SJCRH30 (cell line): ENCODE results near the gene TACC2. TPM values are rescaled to one million over a fixed set of nuclear protein-coding genes. Genes with fewer than 3 reads are reported as not detected.
"Not testable (repeated sequence)": the region's sequence is repeated elsewhere in the genome, so short reads cannot be mapped to it uniquely, and the experiment has no call there.

Experiments
- DNase-seq, 2 experiments: peaks; one replicate each; pipeline ENCODE4 v3.0.0-alpha.2; 2015 to 2020
- H3K27ac ChIP-seq: fragments of 250-450 bp; sonication (Bioruptor Pico); 2 replicates; pipeline ENCODE4 v1.5.1; 2020; ENCODE audit warnings: mild to moderate bottlenecking, moderate library complexity
- H3K27me3 ChIP-seq: fragments of 250-450 bp; sonication (Bioruptor Pico); 2 replicates; pipeline ENCODE4 v1.5.1; 2020; ENCODE audit warnings: mild to moderate bottlenecking, moderate library complexity
- H3K36me3 ChIP-seq: fragments of 250-450 bp; sonication (Bioruptor Pico); 2 replicates; pipeline ENCODE4 v1.5.1; 2020; ENCODE audit warnings: mild to moderate bottlenecking, moderate library complexity
- H3K4me1 ChIP-seq: fragments of 250-450 bp; sonication (Bioruptor Pico); 2 replicates; pipeline ENCODE4 v1.5.1; 2020; ENCODE audit warnings: mild to moderate bottlenecking, moderate library complexity
- H3K4me3 ChIP-seq: fragments of 250-450 bp; sonication (Bioruptor Pico); 2 replicates; pipeline ENCODE4 v1.5.1; 2020; ENCODE audit warnings: mild to moderate bottlenecking, moderate library complexity
- H3K9me3 ChIP-seq: fragments of 250-450 bp; sonication (Bioruptor Pico); replicated peaks from 2 replicates; pipeline ENCODE4 v1.5.1; 2020; ENCODE audit warnings: mild to moderate bottlenecking, moderate library complexity
- total RNA-seq: library from RNA; depleted of rRNA; stranded (reverse); fragments of >200 nt; shearing (Covaris generic); gene quantifications from 2 replicates; pipeline ENCODE4 v1.2.3, GENCODE V29; 2014

The TACC2 gene
- total RNA-seq, 1 experiment from 2014 or later: 30.5 TPM

DNA sequence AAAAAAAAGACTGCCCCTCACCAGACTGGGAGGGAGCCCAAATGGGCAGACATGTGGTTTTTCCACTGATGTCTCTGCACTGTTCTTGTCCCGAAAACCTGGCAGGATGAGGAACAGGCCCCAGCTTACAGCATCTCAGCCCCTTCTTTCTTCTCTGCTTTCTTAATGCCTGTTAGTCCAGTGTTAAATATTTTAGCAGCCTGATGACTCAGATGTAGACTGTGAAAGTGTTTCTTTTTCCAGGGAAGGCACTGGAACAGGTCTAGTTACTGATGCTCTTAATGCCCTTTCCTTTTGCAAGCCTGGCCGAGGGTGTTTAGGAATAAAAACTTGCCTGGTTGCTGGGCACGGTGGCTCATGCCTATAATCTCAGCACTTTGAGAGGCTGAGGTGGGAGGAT, 107.7 kb downstream of the TACC2 start:
- Histone ChIP-seq H3K4me1 (no peaks in the 10 kb centered on the region), H3K36me3 (no peaks in the 10 kb centered on the region), H3K27me3 (no peaks in the 10 kb centered on the region), H3K27ac (no peak overlapping the region), H3K9me3 (no peaks in the 10 kb centered on the region), H3K4me3 (no peak overlapping the region)
- no peak for DNase-seq

DNA sequence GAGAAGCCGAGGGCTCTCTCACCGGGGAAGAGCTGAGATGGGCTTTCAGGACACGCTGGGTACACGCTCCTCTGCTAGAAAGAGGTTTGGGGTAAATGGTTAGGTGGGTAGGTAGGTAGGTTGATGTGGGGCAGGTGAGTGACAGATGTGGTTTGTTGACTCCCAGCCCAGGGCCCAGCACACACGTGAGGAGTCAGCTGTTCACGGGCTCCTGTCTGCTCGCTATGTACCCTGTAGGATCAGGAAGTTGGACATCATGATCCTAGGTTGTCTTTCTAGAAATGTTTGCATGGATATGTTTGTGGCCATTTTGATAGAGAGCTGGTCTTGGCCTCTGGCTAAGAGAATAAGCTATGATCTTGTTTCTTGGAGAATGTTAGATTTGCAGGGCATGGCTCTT, 109.0 kb downstream of the TACC2 start:
- Histone ChIP-seq H3K27ac (no peak overlapping the region), H3K27me3 (no peaks in the 10 kb centered on the region), H3K4me3 (no peak overlapping the region), H3K36me3 (no peaks in the 10 kb centered on the region), H3K9me3 (no peaks in the 10 kb centered on the region), H3K4me1 (no peaks in the 10 kb centered on the region)
- DNase-seq: no peak

DNA sequence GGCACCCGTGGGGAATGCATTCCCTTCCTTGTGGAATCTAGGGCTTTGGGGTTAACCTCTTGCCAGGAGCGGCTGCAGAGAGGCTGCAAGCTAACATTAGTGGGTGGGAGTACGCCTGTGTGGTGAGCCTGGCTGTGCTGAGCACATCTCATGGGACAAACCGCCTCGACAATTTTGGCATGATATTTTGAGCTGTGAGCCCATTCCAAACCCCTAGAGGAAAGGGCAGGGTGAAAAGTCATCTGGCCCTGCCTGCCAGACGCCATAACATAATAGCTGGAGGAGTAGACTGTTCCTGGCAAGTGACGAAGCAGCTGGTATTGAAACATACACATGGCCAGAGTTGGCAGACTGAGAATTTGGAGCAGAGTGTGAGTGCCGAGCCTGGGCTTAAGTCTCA, 110.0 kb downstream of the TACC2 start:
- DNase-seq: no peak
- H3K9me3 ChIP-seq: no peaks in the 10 kb centered on the region
- no peak overlapping the region for H3K4me3 ChIP-seq
- H3K36me3 ChIP-seq: no peaks in the 10 kb centered on the region
- no peaks in the 10 kb centered on the region for H3K4me1 ChIP-seq
- no peak overlapping the region for H3K27ac ChIP-seq
- H3K27me3 ChIP-seq: no peaks in the 10 kb centered on the region

DNA sequence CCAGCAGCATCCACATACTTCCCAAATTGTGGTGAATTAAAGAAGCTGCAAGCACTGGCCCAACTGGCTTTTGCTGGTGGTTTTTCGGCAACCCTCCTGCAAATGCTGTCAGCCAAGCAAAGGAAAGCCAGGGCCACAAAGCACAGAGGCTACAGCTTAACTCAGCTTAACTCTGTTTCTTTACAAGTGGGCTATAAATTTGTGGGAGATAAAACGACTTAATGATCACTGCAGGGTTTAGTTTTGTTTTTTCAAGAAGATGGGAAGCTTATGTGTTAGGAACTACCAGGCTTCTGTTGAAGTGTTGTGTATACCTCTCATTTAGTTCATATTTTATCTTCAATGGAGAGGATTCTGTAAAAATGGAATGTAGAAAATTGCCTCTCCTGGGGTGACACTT, 110.6 kb downstream of the TACC2 start:
- H3K4me1 ChIP-seq: no peaks in the 10 kb centered on the region
- no peak for DNase-seq
- H3K36me3 ChIP-seq: no peaks in the 10 kb centered on the region
- no peak overlapping the region for H3K27ac ChIP-seq
- no peak overlapping the region for H3K4me3 ChIP-seq
- no peaks in the 10 kb centered on the region for H3K9me3 ChIP-seq
- no peaks in the 10 kb centered on the region for H3K27me3 ChIP-seq

DNA sequence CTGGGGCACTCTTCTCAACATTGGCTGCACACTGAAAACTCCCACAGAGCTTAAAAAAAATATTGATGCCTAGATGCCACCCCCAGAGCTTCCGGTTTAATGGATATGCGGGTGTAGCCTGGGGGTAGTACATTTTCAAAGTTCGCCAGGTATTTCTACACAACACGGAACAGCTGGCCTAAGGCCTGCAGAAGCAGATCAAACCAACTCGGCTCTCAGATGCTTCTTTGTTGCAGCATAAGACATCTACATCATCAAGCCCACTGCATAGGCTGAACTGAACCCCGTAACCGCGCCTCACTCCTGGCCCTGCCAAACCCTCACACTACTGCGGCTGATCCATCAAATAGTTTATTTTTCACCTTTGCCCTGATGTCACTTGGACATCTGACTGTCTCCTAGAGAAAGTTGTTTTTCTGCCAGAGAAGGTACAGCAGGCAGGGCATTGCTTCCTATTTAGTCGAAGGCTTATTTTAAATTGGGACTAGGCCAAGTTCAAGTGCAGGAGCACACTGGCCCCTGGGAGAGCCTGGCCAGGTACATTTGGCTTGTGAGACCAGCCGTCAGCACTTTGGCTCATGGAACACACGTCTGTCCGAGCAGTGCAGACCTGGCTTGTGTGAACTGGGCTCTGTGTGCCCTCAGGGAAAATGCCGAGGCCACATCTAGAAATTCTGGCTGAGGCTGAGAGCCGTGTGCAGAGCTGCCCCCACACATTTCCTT, 113.3 kb downstream of the TACC2 start:
- Histone ChIP-seq H3K36me3 (no peaks in the 10 kb centered on the region), H3K27ac (no peak overlapping the region), H3K4me3 (no peak overlapping the region), H3K9me3 (no peaks in the 10 kb centered on the region), H3K4me1 (no peaks in the 10 kb centered on the region), H3K27me3 (no peaks in the 10 kb centered on the region)
- no peak for DNase-seq

DNA sequence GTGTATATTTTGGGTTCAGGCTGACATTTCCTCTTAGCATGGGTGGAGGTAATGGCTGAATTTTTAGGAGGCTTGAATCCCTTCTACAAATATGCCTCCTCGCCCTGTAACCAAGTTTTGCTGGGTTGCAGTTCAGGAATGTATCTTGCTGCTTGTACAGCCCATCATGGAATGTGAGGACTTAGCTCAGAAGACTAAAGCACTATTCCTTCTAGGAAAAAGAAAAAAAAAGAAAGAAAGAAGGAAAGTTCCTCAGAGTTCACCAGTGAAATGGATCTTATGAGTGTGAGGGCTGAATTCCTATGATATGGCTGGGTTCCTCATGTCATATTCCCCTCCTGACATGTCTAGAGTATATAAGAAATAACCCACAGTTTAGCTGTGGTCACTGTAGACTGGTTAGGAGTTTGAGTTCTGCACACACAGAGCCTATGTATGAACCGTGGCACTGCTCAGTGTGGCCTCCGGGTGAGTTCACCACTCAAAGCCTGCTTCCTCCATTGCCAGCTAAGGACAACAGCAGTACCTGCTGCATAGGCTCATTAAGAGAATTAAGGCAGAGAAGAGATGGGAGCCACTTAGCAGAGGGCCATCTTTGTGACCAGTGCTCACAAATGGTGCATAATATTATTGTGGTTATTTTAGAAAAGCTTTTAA, 114.0 kb downstream of the TACC2 start:
- H3K4me1 ChIP-seq: no peaks in the 10 kb centered on the region
- DNase-seq: no peak
- H3K27ac ChIP-seq: no peak overlapping the region
- no peaks in the 10 kb centered on the region for H3K9me3 ChIP-seq
- no peaks in the 10 kb centered on the region for H3K36me3 ChIP-seq
- H3K27me3 ChIP-seq: no peaks in the 10 kb centered on the region
- no peak overlapping the region for H3K4me3 ChIP-seq

DNA sequence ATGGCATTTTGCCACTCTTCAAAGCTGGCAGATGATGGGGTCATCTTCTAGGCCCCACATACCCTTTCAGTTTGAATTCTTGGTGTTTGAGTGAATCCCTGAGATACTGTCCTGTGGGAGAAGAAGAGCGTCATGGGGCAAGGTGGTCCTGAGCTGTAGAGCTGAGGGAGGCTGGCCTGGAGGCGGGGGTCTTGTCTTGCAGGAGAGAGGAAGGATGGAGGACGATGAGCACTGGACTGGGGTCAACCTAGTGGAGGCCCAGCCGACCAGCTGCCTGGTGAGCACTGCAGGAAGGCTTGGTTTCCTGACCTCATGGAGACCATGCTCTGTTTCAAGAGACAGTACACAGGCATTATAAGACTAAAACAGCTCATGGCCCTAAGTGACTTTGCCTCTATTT, 114.6 kb downstream of the TACC2 start:
- Histone ChIP-seq H3K9me3 (no peaks in the 10 kb centered on the region), H3K27ac (no peak overlapping the region), H3K4me1 (no peaks in the 10 kb centered on the region), H3K4me3 (no peak overlapping the region), H3K36me3 (no peaks in the 10 kb centered on the region), H3K27me3 (no peaks in the 10 kb centered on the region)
- DNase-seq: no peak

DNA sequence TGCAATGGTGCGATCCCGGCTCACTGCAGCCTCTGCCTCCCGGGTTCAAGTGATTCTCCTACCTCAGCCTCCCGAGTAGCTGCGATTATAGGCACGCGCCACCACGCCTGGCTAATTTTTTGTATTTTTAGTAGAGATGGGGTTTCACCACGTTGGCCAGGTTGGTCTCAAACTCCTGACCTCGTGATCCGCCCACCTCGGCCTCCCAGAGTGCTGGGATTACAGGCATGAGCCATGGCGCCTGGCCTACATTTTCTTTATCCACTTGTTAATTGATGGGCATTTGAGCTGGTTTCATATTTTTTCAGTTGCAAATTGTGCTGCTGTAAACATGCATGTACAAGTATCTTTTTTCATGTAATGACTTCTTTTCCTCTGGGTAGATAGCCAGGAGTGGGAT, 119.8 kb downstream of the TACC2 start:
- not testable (repeated sequence) for DNase-seq, H3K9me3 ChIP-seq, H3K27ac ChIP-seq, H3K36me3 ChIP-seq, H3K27me3 ChIP-seq, H3K4me3 ChIP-seq, H3K4me1 ChIP-seq

DNA sequence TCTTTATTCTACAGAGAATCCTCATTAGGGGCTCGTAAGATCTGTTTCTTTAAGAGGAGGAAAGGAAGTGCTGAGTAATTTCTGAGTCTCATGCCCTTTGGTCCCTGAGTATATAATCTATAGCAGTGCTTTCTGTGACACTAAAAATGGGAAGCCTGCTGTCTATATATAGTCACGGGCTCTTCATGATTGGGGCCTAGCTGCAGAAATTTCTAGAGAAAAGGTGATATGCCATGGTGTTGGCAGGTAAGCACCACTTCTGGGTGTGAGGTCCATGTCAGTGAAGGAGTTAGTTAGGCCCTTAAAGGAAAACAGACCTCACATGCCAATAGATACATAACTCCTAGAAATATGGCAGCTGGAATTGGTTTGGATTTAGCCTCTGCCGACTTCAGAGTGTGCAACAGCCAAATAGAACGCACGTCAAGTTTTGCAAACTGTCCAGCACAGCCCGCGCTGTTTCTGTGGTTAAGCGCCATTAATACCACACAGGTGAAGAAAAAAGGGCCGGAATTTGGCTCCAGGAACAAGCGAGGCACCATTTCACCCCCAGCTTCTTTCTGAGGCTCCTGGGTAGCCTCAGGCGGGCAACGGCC, 123.2 kb downstream of the TACC2 start:
- Histone ChIP-seq H3K27ac (no peak overlapping the region; the same call in 1 of the 2 replicates), H3K4me1 (peaks cover 23% of the 10 kb centered on the region; the same call in 1 of the 2 replicates), H3K9me3 (no peaks in the 10 kb centered on the region), H3K4me3 (peak overlapping the region; percentile 86), H3K36me3 (no peaks in the 10 kb centered on the region), H3K27me3 (no peaks in the 10 kb centered on the region)
- peak in 1 of 2 experiments; percentile 18 for DNase-seq

DNA sequence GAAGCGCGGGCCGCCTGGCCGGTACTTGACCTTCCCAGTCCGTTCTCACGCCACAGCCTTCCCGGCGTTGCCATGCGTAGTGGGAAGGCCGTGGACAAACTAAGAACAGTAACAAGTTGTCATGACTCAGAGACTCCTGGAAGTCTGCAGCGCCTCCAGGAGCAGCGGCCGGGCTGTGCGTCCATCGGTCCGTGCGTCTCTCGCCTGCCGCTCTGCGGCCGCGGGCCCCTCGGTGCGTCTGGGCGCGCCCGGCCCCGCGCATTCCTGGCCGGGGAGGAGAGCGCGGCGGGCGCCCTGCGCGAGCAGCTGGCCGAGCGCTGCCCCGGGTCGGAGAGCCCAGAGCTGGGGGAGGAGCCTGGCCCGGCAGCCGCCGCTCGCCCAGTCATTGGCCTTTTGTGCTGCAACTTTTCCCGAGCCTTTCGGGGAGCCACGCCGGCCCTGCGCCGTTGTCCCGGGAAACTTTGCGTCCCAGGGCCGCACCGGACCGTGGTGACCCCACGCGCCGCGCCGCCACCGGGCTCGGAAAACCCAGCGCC, 123.7 kb downstream of the TACC2 start:
- peak overlapping the region; percentile 86 for H3K4me3 ChIP-seq
- H3K36me3 ChIP-seq: no peaks in the 10 kb centered on the region
- no peaks in the 10 kb centered on the region for H3K9me3 ChIP-seq
- H3K4me1 ChIP-seq: peaks cover 23% of the 10 kb centered on the region; the same call in 1 of the 2 replicates
- no peaks in the 10 kb centered on the region for H3K27me3 ChIP-seq
- peak overlapping the region; percentile 86 for H3K27ac ChIP-seq
- DNase-seq: peak; percentile 84 to 92

DNA sequence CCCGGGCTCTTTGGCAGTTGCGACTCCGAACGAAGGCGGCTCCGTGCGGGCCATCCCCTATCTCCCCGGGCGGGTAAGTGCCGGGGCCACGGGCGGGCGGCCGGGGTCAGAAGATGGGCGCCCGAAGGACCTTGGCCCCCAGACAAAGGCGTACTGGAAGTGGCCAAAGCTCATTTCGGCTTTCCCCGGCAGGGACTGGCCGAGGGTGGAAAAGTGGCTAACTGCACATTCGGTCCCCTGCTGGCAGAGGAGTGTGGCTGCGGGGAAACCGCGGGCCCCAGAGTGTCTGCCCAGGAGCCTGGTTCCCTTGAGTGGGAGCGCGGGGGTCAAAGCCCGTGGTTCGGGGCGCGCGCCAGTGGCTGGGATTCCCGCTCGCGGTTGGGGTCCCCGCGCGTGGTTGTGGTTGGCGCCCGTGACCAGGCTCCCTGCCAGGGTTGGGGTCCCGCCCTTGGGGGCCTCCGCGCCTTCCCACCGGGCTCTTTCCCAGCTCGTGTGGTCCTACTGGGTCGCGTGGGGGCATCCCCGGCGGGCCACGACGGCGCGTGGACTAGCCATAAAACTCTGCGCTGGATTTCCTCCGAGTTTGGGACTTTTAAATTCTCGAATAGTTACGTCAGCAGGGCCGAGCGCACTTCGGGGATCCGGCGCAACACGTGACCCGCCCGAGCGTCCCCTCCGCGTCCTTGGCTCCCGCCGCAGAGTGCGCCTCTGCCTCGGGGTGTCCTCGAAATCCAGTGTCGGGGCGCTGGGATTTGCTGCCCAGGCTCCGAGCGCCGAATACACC, 124.4 kb downstream of the TACC2 start:
- H3K27me3 ChIP-seq: no peaks in the 10 kb centered on the region

DNA sequence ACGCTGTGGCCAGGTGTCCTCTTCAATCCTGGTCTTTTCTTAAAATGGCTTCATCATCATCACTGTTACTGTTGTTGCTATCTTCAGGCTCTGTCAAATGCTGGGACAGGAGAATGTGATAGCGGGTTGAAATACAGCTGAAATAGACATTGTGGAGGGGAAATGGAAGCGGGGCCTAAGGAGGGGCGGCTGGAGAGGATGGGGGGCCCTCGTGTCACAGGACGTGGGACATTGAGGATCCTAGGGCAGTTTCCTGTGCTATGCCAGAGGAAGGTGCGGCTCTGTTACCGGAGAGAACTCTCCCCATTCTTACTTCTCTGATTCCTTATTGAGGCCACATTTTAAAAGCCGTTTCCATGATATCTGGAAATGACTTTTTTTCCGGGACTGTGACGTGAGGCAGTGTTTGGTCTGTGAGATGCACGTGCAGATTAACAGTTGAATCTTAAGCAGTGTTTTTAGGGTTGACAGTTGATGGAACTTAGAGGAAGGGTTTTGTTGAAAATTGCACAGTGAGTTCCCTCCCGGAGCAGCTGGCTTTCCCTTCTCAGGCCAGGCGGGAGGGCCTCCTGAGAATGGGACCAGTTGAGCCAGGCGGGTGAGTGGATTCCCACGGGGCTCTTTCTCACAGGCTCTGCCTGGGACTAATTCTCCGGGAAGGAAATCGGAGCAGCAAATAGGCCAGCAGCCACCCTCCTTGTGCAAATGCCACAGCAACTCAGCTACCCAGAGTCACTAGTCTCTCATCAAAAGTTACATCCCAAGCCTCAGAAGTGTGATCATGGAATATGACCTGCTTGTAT, 125.2 kb downstream of the TACC2 start:
- no peaks in the 10 kb centered on the region for H3K9me3 ChIP-seq
- H3K36me3 ChIP-seq: no peaks in the 10 kb centered on the region
- DNase-seq: peak; percentile 29 to 45
- H3K27me3 ChIP-seq: no peaks in the 10 kb centered on the region
- H3K4me3 ChIP-seq: peak overlapping the region; percentile 86
- peaks cover 23% of the 10 kb centered on the region; the same call in 1 of the 2 replicates for H3K4me1 ChIP-seq
- peak overlapping the region; percentile 86 for H3K27ac ChIP-seq

More for the DNA sequence above, 124.4 kb downstream of the TACC2 start:
- peak overlapping the region; percentile 86 for H3K27ac ChIP-seq
- DNase-seq: peak; percentile 84 to 87
- peaks cover 23% of the 10 kb centered on the region; the same call in 1 of the 2 replicates for H3K4me1 ChIP-seq
- H3K36me3 ChIP-seq: no peaks in the 10 kb centered on the region
- H3K4me3 ChIP-seq: peak overlapping the region; percentile 86
- H3K9me3 ChIP-seq: no peaks in the 10 kb centered on the region

DNA sequence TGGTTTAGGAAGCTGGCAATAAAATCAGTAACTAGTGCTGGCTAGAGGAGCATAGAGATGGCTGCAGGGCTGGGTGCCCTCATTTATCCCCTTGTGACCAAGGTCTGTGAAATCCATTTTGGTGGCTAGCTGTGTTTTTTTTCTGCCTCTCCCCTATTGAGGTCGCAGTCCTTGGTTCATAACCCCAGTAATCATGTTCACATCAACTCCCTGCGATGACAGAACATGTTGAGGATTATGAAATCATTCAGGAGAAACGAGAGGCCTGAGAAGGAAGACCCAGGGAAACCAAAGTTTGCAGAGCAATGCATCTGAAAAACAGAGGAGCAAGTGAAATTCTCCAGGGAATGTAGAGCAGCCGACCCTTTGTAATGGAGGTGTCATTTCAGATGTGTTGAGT, 126.9 kb downstream of the TACC2 start:
- Histone ChIP-seq H3K4me3 (no peak overlapping the region), H3K4me1 (peaks cover 23% of the 10 kb centered on the region; the same call in 1 of the 2 replicates), H3K27ac (no peak overlapping the region), H3K27me3 (no peaks in the 10 kb centered on the region), H3K9me3 (no peaks in the 10 kb centered on the region), H3K36me3 (no peaks in the 10 kb centered on the region)
- DNase-seq: no peak

DNA sequence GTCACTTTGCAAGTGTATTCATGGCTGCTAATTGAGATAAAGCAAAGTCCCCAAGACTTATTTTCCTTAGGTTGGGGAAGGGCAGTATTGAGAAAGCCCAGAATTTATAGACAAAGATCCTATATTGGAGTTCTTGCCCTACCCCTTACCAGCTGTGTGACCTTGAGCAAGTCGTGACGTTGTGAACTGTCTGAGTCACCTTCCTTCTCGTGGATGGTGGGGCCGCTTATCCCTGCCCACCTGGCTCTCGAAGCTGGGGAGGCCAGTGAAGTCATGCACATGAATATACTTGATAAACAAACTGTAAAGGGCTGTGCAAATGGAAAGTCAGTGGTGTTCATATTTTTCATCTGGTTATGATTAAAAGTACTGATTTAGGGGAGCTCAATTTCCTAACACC, 127.4 kb downstream of the TACC2 start:
- Histone ChIP-seq H3K36me3 (no peaks in the 10 kb centered on the region), H3K4me3 (no peak overlapping the region), H3K4me1 (peaks cover 23% of the 10 kb centered on the region; the same call in 1 of the 2 replicates), H3K9me3 (no peaks in the 10 kb centered on the region), H3K27me3 (no peaks in the 10 kb centered on the region), H3K27ac (no peak overlapping the region)
- DNase-seq: no peak
